ENCODE results near the gene TRIM63.

The TRIM63 gene

DNA sequence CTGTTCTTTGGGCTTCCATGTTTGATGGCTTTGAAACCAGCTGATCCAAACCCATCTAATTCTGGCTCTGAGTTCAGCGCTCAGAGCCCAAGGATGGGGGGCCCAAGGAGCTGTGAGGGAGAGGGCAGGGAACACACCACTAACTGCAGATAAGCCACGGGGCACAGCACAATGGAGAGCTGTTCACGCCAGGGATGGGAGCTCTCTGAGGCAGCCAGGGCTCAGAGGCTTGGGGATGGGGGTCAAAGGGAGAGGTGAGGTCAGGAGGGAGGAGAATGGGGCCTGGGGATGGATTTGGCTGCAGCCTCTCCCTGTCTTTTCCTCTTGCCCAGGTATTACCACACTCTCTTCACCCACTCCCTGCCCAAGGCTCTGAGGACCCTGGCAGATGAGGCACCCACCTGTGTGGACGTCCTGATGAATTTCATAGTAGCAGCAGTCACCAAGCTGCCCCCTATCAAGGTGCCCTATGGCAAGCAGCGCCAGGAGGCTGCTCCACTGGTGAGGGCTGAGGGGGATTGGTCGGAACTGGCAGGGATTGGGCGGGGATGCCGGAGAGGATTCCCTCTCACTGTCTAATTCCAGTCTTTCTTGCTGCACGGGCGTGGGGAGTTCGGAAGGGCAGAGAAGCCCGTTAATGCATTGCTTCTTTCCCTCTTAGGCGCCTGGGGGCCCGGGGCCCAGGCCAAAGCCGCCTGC lies 32.8 kb downstream of the TRIM63 start:
- no peak for DNase-seq (ENCODE audit: low spot score)

DNA sequence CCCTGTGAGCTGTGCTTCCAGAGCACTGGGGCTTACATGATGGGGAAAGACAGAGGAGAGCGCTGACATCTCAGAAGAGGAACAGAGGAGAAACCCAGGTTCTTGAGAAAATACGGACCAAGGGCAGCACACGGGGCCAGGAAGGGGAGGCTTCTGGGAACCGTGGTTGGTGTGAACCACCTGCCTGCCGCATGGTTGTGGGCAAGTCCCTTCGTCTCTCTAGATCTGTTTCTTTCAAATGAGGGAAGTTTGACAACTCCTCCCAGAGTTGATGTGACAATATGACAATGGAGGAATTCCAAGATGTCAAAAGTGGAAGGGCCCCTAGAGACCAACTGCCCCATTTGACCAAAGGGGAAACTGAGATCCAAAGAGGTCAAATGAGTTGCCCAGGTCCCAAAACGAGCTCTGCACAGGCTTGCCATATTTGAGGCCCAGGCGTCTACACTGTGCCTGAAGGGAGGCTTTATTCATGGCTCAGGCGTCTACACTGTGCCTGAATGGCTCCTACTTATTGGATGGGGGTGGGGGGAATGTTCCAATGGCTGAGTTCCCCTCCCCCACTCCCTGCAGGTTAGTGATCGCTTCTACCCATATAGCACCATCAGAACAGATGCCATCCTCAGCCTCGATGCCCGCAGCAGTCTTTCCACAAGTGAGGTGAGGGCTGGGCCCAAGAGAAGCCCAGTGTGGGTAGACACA lies 34.6 kb downstream of the TRIM63 start:
- DNase-seq (ENCODE audit: low spot score): no peak

DNA sequence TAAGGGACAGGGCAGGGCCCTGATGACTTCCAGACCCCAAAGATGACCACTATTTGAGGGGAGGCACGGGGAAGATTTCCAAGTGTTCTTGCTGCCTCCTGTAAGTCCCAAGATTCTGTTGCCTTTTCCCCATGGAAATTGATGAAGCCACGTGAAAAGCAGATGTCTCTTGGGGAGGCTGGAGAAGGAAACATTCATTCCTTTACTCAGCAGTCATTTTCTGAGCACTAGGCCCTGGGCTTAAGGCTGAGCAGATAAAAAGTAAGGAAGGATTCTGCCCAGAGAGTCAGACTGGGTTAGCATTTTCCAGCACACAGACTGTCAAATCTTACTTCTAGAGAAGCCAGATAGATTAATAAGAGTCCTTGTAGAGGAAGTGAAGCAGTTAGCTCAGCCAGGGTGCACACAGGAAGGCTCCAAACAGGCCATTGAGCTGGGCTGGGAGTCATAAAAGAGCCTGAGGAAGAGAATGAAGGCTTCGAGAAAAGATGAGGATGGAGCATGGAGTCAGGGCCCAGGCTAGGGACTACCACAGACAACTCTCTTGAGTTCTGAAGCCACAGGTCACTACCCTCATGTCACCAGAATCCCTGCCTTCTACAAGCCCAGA lies 35.7 kb downstream of the TRIM63 start:
- DNase-seq (ENCODE audit: low spot score): peak; percentile 62

DNA sequence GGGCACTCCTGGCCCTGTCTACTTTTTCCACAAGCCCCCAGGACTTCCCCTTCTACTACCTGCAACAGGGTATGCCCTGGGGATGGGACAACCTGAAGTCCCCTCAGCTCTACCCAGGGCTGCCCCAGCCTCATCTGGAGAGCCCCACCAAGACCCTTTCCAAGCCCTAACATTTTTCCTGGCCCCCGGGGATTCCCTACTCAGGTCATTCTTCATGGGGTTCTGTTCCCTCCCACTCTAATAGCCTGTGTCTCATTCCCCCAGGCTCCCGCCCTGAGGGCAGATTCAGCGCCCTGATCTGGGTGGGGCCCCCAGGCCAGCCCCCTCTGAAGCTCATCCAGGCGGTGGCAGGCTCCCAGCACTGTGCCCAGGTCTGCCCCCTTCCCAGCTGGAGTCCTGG lies 36.2 kb downstream of the TRIM63 start:
- no peak for DNase-seq (ENCODE audit: low spot score)

DNA sequence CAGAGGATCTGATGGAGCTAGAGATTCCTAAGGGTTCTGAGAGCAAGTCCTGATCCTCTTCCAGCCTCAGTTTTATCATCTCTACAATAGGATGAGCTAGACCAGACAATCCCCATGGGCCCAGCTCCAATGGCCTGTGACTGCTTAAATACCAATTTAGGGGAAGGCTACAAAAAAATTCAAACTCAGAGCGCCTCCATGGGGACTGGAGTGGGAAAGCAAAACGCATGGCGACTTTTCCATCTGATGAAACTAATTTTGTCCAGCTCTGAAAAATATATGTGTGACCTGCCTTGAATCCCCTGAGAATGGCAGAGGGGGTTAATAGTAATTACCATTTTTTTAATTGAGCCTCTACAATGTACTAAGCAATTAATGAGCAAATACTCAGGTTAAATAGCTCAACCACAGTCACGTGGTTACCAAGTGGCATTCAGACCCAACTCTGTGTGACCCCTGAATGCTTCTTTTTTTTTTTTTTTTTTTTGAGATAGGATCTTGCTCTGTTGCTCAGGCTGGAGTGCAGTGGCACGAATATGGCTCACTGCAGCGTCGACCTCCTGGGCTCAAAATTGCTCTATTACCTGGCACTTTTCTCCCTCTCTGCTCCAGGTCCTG lies 37.5 kb downstream of the TRIM63 start:
- no peak for DNase-seq (ENCODE audit: low spot score)

DNA sequence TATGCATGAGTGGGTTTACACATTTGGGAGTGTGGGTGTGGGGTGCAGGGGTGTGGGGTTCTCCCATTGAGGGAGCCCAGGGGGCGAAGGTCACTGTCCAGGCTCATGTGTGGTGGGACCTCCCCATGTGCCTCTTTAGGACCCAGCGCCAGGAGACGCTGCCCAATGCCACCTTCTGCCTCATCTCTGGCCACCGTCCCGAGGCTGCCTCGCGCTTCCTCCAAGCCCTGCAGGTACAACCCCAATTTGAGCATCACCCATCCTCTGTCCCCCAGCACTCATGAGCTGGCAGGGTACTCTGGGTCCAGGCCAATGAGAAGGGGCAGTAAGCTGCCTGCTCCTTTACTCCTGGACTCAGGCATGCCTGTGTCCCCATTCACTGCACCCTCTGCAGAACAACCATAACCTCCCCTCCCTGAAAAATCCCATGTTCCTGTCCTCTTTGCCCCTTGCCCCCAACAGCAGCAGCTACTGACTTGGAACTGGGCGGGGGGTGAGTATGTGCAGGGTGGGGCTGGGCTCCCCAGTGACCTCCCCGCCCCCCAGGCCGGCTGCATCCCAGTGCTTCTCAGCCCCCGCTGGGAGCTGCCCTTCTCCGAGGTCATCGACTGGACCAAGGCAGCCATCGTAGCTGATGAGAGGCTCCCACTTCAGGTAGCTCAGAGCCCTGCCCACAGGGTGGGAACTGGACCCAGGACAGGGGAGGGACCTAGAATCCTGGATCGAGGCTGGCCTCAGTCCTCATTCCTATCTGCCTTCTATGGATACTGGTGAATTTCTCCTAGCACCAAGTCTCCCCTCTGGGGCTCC lies 38.2 kb downstream of the TRIM63 start:
- no peak for DNase-seq (ENCODE audit: low spot score)

DNA sequence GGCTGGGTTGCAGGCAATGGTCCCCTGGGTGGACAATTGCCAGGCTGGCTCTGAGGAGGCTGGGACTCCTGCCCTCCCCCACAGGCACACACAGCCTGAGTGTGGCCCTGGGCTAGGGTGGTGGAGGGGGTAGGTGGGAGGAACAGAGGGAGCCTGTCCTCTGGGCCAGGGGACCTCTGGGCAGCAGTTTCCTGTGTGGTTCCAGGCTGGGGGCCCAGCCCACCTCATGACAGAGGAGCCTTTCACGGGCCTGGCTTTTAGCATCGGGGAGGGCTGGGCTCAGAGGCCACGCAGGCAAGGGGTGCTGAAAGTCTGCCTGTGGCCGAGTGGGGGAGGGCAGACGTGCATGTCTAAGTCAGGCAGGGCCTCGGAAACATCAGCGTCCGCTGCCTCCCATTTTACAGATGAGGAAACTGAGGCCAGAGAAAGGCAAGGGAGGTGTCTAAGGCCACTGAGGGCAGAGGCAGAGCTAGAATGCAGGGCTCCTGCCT lies 38.9 kb downstream of the TRIM63 start:
- no peak for DNase-seq (ENCODE audit: low spot score)

DNA sequence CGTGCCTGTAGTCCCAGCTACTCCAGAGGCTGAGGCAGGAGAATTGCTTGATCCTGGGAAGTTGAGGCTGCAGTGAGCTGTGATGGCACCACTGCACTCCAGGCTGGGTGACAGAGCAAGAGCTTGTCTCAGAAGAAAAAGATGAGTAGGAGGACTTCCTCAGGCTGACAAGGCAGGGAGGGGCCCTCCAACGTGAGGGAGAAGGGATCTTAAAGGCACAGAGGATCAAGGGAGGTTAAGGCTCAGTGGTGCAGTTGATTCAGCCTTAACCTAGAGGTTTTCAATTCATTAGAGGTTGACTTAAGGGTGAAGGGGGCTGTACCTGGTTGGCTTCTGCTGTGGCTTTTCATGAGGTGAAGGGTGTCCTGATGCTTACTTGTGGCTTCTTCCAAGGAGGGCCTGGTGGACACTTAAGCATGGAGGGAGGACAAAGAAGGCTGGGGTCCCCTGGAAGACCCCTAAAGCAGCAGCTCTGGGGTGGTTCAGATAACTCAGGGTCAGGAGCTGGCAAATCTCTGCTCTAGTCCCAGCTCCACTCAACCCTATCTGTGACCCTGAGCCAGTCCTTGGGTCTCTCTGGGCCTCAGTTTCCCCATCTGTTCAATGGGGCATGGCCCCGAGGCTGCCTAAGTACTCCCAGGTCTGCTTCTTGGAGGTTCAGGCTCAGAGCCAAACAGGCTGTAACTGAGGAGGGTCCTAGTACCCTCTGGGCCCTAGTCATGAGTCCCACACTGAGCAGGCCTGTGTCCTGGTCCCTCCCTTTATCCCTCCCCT lies 39.5 kb downstream of the TRIM63 start:
- no peak for DNase-seq (ENCODE audit: low spot score)

DNA sequence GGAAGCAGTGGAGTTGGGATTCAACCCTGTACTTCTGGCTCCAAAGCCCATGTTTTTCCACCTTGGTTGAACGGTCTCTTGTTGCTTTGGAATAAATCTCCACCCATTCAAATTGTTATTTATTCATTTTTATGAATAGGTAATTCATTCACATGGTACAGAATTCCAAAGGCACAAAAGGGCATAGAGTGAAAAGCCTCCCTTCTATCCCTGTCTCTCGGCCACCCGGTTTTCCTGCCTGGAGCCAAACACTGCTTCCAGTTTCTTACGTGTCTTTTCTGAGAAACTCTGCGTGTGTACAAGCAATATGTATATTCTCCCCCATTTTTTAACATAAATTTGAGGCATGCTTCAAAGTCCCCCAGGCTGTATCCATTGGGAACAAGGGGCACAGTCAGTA lies 41.9 kb downstream of the TRIM63 start:
- DNase-seq (ENCODE audit: low spot score): no peak

DNA sequence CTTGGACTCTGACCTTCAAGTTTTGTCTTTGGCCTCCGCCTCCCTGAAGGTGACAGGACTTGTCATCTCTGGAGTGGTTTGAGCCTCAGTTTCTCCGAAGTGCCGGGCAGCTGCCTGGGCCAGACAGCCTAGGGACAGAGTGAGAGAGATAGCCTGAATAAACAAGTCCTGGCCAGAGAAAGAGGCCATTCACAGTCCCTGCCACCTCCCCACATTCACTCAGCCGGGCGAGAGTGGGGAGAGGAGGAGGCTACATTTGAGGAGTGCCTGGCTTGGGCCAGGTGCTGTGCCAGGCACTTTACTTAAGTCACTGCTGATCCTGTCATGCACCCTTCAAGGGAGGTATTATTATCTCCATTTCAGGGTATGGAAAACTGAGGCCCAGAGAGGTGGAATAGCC lies 42.4 kb downstream of the TRIM63 start:
- DNase-seq (ENCODE audit: low spot score): no peak

DNA sequence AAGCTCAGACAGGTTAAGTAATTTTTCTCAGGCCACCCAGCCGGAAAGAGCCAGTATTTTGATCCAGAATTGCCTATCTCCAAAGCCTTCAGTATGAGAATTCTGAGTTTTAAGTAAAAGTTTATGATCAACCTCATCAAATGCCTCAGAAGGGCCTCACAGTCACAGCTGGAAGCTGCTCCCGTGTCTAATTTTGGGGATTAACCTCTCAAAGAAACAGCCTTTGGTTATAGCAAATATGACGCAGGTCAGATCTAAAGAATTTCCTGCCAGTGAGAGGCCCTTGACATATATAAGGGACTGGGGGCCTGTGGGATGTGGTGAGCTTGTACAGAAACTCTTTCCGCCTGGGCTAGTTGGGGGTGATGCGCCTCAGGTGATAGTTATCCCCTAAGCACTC lies 43.6 kb downstream of the TRIM63 start:
- DNase-seq (ENCODE audit: low spot score): no peak

DNA sequence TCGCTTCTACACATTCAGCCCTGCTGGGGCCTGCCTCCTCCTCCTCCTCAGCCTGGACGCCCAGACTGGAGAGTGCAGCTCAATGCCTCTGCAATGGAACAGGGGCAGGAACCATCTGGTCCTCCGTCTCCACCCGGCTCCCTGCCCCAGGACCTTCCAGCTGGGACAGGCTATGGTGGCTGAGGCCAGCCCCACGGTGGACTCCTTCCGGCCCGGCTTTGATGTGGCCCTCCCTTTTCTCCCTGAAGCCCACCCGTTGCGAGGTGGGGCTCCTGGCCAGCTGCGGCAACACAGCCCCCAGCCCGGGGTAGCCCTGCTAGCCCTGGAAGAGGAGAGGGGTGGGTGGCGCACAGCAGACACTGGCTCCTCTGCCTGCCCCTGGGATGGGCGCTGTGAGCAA lies 44.4 kb downstream of the TRIM63 start:
- no peak for DNase-seq (ENCODE audit: low spot score)

DNA sequence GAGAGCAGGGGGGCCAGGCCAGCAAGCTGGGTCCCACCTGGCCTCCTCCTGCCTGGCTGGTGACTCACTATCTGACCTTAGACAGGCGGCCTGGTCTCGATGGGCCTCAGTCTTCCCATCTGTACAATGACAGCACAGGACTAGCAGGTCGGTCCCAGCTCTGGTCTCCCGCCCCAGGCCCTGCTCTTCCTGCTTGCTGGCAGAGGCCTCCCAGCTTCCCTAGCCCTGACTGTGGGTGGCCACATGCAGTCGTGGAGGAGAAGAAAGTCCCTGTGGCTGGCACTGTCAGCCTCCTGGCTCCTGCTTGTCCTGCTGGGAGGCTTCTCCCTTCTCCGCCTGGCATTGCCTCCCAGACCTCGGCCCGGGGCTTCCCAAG lies 45.0 kb downstream of the TRIM63 start:
- DNase-seq (ENCODE audit: low spot score): no peak

DNA sequence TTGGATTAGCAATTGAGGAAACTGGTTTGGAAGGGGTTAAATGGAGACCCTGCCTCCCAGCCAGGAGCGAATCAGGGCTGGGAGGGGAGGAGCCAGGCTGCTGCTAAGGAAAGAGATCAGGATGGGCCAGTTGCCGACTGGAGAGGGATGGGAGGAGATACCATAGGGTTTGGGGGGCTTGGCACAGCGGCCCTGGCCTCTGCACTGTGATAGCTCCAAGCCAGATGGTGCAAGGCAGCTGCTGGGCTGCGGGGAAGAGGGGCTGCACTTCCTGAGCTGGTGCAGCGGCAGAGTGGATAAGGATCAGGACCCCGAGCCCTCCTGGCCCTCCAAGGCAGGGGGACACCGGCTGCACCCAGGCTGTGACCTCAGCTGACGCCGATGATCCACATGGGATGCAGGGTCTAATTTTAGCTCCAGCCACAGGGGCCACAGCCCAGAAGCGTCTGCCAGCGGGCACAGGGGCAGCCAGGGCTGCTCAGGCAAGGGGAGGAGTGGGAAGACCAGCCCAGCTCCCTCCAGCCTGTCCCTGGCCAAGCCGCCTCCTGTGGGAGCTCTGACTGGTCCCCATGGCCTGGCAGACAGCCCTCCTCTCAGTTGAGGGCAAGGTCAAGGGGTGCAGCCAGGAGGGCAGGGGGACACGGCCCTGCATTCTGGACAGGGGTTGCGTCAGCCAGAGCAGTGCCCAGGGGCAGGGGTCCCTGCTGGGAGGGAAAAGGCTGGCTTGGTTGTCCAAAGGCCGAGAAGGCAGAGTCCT lies 45.6 kb downstream of the TRIM63 start, which contains the start of gene EXTL1:
TSS of gene EXTL1 (plus strand) at position 129 of the 757 bp plus-strand sequence. CDS start 872 bp downstream, outside the sequence.
- peak; percentile 79 for DNase-seq (ENCODE audit: low spot score)

DNA sequence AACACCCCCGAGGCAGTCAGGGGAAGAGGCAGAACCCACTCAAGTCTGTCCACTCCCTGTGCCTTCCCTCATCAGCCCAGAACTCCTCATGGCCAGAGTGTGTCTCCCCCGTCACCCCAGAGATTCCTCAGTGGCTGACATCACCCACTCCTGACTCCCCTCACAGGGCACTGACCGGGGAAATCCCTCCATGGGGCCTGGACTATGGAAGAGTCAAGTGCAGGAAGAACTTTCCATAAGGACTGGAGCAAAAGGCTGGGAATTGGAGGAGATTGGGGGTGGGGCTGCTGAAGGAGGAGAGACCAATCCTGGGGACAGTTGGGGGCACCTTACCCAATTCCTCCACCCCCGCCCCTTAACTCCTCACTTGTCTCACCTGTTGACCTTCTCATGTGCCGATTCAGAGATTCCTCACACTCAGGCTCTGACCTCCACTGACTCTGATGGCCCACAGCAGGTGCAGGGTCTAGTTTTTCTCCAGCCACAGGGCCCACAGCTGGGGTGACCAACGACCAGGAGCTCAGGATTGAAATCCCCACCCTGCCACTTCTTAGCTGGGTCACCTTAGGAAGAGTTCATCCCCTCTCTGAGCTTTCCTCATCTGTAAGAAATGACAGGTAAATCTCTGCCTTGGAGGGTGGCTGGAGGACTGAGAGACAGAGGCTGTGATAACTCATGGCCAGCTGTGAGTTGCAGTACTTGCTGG lies 46.3 kb downstream of the TRIM63 start:
- DNase-seq (ENCODE audit: low spot score): no peak

DNA sequence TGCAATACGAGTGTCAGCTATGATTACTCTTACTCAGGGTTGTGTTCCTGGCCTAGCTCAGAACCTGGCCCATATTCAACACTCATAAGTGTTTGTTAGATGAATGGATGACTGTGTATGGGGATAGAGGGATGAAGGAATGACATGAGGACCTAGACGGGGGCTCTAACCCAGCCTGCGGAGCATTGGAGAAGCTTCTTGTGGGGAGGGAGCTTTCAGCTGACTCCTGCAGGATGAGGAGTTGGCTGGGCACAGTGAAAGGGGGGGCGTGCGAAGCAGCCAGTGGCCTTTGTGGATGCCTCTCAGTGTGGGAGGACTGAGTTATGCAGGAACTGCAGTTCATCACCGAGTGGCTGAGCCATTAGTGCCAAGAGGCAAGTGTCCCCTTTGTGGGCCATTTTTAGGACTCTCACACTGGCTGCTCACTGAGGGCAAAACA lies 47.1 kb downstream of the TRIM63 start:
- peak; percentile 79 for DNase-seq (ENCODE audit: low spot score)

DNA sequence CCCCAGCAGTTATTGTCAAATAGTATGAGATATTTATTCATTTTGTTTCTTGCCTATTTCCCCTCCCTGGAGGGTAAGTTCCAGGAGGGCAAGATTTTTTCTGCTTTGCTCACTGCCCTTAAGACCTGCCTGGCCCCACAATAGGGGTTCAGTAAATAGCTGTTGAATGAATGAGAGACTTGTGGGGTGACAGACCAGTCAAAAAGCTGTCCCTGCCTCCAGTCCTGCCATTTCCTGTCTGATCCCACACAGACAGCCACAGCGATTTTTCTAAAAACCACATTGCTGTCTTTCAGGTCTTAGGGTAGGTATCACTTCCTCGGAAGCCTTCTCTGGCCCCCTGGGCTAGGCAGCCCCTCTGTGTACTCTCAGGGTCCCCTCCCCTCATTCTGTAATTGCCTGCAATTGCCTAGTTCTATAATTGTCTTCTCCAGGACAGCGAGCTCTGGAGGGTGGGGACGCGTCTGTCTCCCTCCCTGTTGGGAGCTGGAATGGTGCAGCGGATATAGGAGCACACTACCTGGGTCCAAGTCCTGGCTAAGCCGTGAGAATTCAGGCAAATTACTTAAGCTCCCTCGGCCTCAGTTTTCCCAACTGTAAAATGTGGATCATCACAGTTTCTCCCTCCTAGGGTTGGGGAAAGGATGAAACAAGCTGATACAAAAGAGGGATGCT lies 47.7 kb downstream of the TRIM63 start:
- peak; percentile 60 for DNase-seq (ENCODE audit: low spot score)

DNA sequence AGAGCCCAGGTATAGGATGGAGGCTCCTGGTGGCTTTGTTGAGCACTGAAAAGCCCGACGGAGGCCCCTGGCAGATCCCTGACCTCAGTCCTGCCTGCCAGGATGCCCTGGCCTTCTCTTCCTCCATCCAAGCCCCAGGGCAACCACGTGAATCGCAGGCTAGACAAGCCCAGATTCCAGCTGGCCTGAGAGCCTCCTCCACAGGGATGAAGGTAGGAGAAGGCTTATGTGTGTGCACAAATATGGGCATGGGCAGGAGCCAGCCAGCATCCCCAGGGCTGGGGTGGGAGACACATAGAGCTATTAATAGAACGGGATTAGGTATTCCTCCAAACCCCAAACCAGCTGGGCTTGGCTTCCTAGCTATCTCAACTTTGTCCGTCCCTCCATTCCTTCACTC lies 49.8 kb downstream of the TRIM63 start:
- peak; percentile 80 for DNase-seq (ENCODE audit: low spot score)

DNA sequence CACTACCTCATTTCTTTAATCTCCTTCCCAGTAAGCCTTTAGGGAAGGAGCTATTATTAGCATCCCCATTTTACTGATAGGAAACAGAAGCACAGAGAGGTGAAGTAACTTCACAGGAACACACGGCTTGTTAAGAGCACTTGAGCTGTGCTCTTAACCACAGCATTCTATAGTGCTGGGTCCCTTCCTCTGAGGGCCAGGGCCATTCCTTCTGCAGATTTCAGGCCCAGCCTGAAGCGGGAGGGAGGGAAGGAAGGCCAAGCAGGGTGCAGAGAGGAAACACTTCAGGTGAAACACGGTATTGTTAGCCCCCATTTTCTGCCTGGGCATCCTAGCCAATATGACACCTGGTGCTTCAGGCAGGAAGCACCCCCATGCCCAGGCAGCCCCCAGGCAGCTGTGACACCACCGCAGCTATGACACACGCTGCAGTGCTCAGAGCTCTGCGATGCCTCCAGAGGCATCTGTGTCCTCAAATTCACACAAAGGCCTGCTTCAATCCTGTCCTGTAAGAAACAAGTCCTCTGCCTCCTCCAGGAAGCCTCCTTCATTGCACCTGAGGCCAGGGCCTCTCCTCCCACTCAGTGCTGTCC lies 50.4 kb downstream of the TRIM63 start:
- no peak for DNase-seq (ENCODE audit: low spot score)
